Type B pancreatic cell (in vitro differentiated cells): ENCODE results near the gene TFF3. TPM values are rescaled to one million over a fixed set of nuclear protein-coding genes. Genes with fewer than 3 reads are reported as not detected.
A peak's percentile ranks its signal among the peaks of the same experiment; 100 is the strongest.

Source experiments
- DNase-seq: peaks from one replicate; pipeline ENCODE4 v3.0.0; 2021; ENCODE audit warnings: mixed read lengths; ENCODE audit not compliant: unreplicated experiment; ENCODE audit errors: extremely low spot score
- H3K27ac Mint-ChIP-seq: 2 replicates; pipeline ENCODE4 v1.8.0; 2021; ENCODE audit warnings: mild to moderate bottlenecking, mixed read lengths
- H3K27me3 Mint-ChIP-seq: 2 replicates; pipeline ENCODE4 v1.8.0; 2021; ENCODE audit warnings: mixed read lengths
- H3K36me3 Mint-ChIP-seq: 2 replicates; pipeline ENCODE4 v1.8.0; 2021; ENCODE audit warnings: mixed read lengths
- H3K4me1 Mint-ChIP-seq: one replicate; pipeline ENCODE4 v1.8.0; 2021; ENCODE audit warnings: mixed read lengths; ENCODE audit not compliant: unreplicated experiment
- H3K4me3 Mint-ChIP-seq: 2 replicates; pipeline ENCODE4 v1.8.0; 2021; ENCODE audit warnings: mild to moderate bottlenecking, mixed read lengths
- H3K9me3 Mint-ChIP-seq: 2 replicates; pipeline ENCODE4 v1.8.0; 2021; ENCODE audit warnings: mixed read lengths
- total RNA-seq: library from RNA; stranded (reverse); gene quantifications from 2 replicates; pipeline ENCODE4 v1.2.1, GENCODE V29; 2021; ENCODE audit warnings: low replicate concordance
- TF ChIP-seq, protein P1 (sequence below): fragments of 200-600 bp; sonication (generic); conservative IDR thresholded peaks from 2 replicates; pipeline ENCODE4 v1.5.0; 2021; ENCODE audit warnings: antibody characterized with exemption, mild to moderate bottlenecking

The TFF3 gene
- total RNA-seq, 1 donor from 2014 or later: 31.5 TPM

DNA sequence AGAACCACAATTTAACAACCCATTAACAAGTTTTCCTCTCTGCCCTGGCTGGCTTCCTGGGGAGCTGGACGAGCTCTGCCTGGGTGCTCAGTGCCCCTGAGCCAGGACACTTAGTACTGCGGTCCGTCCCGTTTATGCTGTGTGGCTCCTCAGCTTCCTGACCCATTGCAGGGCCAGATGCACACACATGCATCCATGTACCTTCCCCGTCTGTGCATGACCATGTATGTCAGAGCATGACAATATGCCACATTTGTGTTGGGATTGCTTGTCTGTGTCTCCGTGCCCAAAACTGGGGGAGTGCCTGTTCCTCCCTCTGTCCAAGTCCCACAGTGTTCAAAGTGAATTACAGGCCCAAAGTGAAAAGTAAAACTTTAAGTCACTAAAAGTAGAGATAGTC is 9.7 kb upstream of the TFF3 start:
- Mint-ChIP-seq H3K4me3 (no peak overlapping the region), H3K27ac (no peak overlapping the region), H3K27me3 (peaks cover 16% of the 10 kb centered on the region), H3K4me1 (no peaks in the 10 kb centered on the region), H3K9me3 (peaks cover 5% of the 10 kb centered on the region), H3K36me3 (no peaks in the 10 kb centered on the region)
- TF ChIP-seq, protein P1, sequence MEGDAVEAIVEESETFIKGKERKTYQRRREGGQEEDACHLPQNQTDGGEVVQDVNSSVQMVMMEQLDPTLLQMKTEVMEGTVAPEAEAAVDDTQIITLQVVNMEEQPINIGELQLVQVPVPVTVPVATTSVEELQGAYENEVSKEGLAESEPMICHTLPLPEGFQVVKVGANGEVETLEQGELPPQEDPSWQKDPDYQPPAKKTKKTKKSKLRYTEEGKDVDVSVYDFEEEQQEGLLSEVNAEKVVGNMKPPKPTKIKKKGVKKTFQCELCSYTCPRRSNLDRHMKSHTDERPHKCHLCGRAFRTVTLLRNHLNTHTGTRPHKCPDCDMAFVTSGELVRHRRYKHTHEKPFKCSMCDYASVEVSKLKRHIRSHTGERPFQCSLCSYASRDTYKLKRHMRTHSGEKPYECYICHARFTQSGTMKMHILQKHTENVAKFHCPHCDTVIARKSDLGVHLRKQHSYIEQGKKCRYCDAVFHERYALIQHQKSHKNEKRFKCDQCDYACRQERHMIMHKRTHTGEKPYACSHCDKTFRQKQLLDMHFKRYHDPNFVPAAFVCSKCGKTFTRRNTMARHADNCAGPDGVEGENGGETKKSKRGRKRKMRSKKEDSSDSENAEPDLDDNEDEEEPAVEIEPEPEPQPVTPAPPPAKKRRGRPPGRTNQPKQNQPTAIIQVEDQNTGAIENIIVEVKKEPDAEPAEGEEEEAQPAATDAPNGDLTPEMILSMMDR: no peak
- peak; percentile 18 for DNase-seq

DNA sequence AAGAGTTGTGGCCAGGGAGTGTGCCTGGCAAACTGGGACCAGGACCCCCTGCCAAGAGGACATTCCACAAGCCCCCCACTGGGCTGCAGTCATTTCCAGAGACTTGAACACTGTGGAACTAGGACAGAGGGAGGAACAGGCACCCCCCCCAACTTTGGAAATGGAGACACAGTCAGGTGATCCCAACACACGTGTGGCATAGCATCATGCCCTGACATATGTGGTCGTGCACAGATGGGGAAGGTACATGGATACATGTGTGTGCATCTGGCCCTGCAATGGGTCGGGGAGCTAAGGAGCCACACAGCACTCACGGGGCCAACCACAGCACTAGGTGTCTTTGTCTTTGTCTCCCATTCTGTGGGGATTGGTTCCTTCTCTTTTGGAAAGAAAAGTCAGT is 6.6 kb upstream of the TFF3 start:
- TF ChIP-seq, protein P1: no peak
- H3K27ac Mint-ChIP-seq: no peak overlapping the region
- no peak for DNase-seq
- no peaks in the 10 kb centered on the region for H3K9me3 Mint-ChIP-seq
- H3K27me3 Mint-ChIP-seq: peaks cover 16% of the 10 kb centered on the region
- H3K36me3 Mint-ChIP-seq: no peaks in the 10 kb centered on the region
- no peaks in the 10 kb centered on the region for H3K4me1 Mint-ChIP-seq
- H3K4me3 Mint-ChIP-seq: no peak overlapping the region

GRCh38 chr21:42321231-42321630 is 6.0 kb upstream of the TFF3 start:
- TF ChIP-seq, protein P1: no peak
- peaks cover 16% of the 10 kb centered on the region for H3K27me3 Mint-ChIP-seq
- no peak overlapping the region for H3K27ac Mint-ChIP-seq
- H3K36me3 Mint-ChIP-seq: no peaks in the 10 kb centered on the region
- no peak overlapping the region for H3K4me3 Mint-ChIP-seq
- DNase-seq: no peak
- H3K9me3 Mint-ChIP-seq: no peaks in the 10 kb centered on the region
- no peaks in the 10 kb centered on the region for H3K4me1 Mint-ChIP-seq

DNA sequence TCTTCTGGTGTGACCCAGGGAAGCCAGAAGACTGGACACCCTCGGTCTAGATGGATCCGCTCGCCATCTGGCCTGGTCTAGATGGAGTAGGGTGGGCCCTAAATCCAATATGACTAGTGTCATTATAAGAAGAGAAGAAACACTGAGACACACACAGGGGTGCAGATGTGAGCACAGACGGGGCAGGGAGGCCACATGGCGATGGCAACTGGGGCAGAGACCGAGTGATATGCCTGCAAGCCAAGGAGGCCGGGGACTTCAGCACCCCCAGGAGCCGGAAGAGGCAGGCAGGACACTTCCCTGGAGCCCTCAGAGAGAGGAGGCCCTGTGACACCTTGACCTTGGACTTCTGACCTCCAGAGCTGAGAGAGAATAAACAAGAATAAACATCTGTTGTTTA is 5.6 kb upstream of the TFF3 start:
- Mint-ChIP-seq H3K27me3 (peaks cover 16% of the 10 kb centered on the region), H3K36me3 (no peaks in the 10 kb centered on the region), H3K27ac (no peak overlapping the region), H3K4me1 (peaks cover under 1% of the 10 kb centered on the region), H3K9me3 (no peaks in the 10 kb centered on the region), H3K4me3 (no peak overlapping the region)
- peak; percentile 49 for DNase-seq
- TF ChIP-seq, protein P1: no peak

DNA sequence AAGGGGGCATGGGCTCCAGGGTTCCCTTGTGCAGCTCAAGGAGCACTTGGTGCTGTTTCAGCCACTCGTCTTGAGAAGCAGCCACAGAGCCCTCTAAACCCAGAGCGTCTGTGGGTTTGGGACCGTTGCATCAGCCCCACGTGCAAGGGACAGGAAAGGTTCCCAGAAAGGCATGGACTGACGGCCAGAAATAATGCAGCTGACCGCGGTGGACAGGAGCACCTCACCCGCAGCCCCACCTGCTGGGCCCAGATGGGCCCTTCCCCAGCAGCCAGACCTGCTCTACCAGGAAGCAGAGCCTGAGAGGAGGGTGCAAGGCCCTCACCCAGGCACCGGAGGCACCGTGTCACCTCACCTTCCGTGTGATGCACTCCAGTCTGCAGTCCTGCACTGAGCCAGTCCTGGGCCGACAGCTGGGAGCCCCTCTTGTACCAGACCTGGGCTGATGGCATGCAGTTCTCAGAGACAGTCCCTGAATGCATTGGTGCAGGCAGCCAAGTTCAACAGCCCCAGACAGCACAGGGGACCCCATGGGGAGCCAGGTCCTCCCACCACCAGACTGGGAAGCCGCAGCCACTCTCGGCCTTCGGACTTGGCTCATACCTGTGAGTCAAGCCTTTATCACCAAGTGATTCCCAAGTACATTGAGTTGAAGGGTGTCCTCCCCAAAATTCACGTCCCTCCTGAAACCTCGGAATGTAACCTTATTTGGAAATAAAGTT is 4.8 kb upstream of the TFF3 start:
- H3K4me1 Mint-ChIP-seq: peaks cover 8% of the 10 kb centered on the region
- H3K9me3 Mint-ChIP-seq: no peaks in the 10 kb centered on the region
- H3K27ac Mint-ChIP-seq: no peak overlapping the region
- TF ChIP-seq, protein P1: no peak
- peak; percentile 63 for DNase-seq
- H3K4me3 Mint-ChIP-seq: no peak overlapping the region
- peaks cover 8% of the 10 kb centered on the region for H3K27me3 Mint-ChIP-seq
- no peaks in the 10 kb centered on the region for H3K36me3 Mint-ChIP-seq
